Stomach (tissue), 4 donors: ENCODE data around the gene CRAMP1.

Experiments used
- POLR2AphosphoS5 ChIP-seq, 3 donors: sonication (generic); formaldehyde crosslinking; IDR thresholded peaks; one replicate each; pipeline ENCODE4 v1.6.1; 2016; ENCODE audit warnings: antibody characterized with exemption in 3 of 3
- TF ChIP-seq, protein P1 (sequence below), 7 experiments: fragments of 450-650 bp in 4 of 7; fragments of 200-600 bp in 3 of 7; sonication (generic) in 3 of 7; IDR thresholded peaks; one replicate each; pipeline ENCODE4 v1.5.1; 2016 to 2019; ENCODE audit warnings: antibody characterized with exemption in 7 of 7, control low read depth in 2 of 7, mild to moderate bottlenecking in 1 of 7

GRCh38 chr16:1677942-1678499 is 65.9 kb downstream of the CRAMP1 start, which contains the start of gene JPT2:
- TF ChIP-seq, protein P1, sequence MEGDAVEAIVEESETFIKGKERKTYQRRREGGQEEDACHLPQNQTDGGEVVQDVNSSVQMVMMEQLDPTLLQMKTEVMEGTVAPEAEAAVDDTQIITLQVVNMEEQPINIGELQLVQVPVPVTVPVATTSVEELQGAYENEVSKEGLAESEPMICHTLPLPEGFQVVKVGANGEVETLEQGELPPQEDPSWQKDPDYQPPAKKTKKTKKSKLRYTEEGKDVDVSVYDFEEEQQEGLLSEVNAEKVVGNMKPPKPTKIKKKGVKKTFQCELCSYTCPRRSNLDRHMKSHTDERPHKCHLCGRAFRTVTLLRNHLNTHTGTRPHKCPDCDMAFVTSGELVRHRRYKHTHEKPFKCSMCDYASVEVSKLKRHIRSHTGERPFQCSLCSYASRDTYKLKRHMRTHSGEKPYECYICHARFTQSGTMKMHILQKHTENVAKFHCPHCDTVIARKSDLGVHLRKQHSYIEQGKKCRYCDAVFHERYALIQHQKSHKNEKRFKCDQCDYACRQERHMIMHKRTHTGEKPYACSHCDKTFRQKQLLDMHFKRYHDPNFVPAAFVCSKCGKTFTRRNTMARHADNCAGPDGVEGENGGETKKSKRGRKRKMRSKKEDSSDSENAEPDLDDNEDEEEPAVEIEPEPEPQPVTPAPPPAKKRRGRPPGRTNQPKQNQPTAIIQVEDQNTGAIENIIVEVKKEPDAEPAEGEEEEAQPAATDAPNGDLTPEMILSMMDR (IDR thresholded peaks at IDR 0.05): no peak
- TF ChIP-seq POLR2AphosphoS5 (IDR thresholded peaks at IDR 0.05): peak; percentile 56 to 86 (median 57)
